ENCODE data around the gene PLEKHN1.
A peak's percentile ranks its signal among the peaks of the same experiment; 100 is the strongest.

DNA sequence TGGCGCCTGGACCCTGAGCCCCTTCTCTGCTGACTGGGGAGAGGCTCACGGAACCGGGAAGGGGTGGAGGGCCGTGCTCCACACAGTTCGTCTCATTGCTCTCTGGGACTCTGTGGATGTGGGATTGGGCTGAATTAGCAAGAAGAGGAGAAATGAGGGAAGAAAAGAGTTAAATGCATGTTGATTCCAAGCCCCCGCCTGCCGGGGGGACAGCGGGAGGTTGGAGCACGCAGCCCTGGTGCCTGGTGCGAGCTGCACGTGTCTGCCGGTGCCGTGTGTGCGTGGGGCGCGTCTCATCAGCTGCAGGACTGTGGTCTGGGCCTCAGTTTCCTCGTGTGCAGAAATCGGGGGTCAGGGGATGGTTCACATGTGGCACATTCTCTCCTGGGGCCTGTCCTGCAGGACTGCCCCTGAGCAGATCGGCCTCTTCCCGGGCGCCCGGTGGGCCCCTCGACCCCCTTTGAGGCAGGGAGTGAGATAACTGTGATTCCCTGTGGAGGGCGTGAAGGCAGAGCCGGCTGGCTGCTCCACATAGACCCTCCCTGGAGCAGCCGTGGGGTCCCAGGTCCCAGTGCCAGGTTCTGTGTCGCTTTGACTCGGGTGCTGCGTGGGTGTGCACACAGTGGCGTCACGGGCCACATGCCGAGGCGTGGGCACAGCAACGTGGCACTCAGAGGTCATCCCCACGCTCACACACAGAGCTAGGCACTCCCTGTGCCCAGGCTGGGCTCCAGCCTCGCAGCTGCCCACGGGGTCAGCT is 31.1 kb upstream of the PLEKHN1 start:
- TF ChIP-seq ZNF121 (tag by site-specific recombination; IDR thresholded peaks at IDR 0.05): no peak
- no peak for TF ChIP-seq BCL11A (tag by site-specific recombination; IDR thresholded peaks at IDR 0.05; ENCODE audit: low read depth)
- TF ChIP-seq, protein P1, sequence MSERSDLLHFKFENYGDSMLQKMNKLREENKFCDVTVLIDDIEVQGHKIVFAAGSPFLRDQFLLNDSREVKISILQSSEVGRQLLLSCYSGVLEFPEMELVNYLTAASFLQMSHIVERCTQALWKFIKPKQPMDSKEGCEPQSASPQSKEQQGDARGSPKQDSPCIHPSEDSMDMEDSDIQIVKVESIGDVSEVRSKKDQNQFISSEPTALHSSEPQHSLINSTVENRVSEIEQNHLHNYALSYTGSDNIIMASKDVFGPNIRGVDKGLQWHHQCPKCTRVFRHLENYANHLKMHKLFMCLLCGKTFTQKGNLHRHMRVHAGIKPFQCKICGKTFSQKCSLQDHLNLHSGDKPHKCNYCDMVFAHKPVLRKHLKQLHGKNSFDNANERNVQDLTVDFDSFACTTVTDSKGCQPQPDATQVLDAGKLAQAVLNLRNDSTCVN (tag by site-specific recombination; optimal IDR thresholded peaks at IDR 0.05): peak; percentile 37
- TF ChIP-seq, protein P2, sequence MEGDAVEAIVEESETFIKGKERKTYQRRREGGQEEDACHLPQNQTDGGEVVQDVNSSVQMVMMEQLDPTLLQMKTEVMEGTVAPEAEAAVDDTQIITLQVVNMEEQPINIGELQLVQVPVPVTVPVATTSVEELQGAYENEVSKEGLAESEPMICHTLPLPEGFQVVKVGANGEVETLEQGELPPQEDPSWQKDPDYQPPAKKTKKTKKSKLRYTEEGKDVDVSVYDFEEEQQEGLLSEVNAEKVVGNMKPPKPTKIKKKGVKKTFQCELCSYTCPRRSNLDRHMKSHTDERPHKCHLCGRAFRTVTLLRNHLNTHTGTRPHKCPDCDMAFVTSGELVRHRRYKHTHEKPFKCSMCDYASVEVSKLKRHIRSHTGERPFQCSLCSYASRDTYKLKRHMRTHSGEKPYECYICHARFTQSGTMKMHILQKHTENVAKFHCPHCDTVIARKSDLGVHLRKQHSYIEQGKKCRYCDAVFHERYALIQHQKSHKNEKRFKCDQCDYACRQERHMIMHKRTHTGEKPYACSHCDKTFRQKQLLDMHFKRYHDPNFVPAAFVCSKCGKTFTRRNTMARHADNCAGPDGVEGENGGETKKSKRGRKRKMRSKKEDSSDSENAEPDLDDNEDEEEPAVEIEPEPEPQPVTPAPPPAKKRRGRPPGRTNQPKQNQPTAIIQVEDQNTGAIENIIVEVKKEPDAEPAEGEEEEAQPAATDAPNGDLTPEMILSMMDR (tag by site-specific recombination; IDR thresholded peaks at IDR 0.05): no peak
- no peak for TF ChIP-seq ZNF610 (tag by site-specific recombination; IDR thresholded peaks at IDR 0.05; ENCODE audit: borderline replicate concordance)
- peak; percentile 14 for TF ChIP-seq ZBTB20 (tag by site-specific recombination; IDR thresholded peaks at IDR 0.05)
- TF ChIP-seq ZNF48 (tag by site-specific recombination; IDR thresholded peaks at IDR 0.05): no peak
- TF ChIP-seq, protein P3, sequence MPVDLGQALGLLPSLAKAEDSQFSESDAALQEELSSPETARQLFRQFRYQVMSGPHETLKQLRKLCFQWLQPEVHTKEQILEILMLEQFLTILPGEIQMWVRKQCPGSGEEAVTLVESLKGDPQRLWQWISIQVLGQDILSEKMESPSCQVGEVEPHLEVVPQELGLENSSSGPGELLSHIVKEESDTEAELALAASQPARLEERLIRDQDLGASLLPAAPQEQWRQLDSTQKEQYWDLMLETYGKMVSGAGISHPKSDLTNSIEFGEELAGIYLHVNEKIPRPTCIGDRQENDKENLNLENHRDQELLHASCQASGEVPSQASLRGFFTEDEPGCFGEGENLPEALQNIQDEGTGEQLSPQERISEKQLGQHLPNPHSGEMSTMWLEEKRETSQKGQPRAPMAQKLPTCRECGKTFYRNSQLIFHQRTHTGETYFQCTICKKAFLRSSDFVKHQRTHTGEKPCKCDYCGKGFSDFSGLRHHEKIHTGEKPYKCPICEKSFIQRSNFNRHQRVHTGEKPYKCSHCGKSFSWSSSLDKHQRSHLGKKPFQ (tag by site-specific recombination; IDR thresholded peaks at IDR 0.05): no peak
- no peak for TF ChIP-seq ZNF529 (tag by site-specific recombination; IDR thresholded peaks at IDR 0.05; ENCODE audit: insufficient replicate concordance)
- 0 out of 2 replicates have a peak, but pooled peaks have one; percentile 19 for TF ChIP-seq BCL11B (tag by site-specific recombination; IDR thresholded peaks at IDR 0.05; ENCODE audit: low read depth)
- 0 out of 2 replicates have a peak, but pooled peaks have one; percentile 14 for TF ChIP-seq KLF16 (tag by site-specific recombination; IDR thresholded peaks at IDR 0.05)
- peak; percentile 91 for TF ChIP-seq ZNF10 (tag by site-specific recombination; IDR thresholded peaks at IDR 0.05)
- no peak for TF ChIP-seq ZNF157 (tag by site-specific recombination; IDR thresholded peaks at IDR 0.05)
- no peak; the same call in 1 of the 2 replicates for TF ChIP-seq ZNF423 (tag by site-specific recombination; IDR thresholded peaks at IDR 0.05)

Data from HEK293 (cell line).